Measurements from ENCODE around the gene ARID1A. TPM values are rescaled to one million over a fixed set of nuclear protein-coding genes. Genes with fewer than 3 reads are reported as not detected.

The ARID1A gene
- polyA plus RNA-seq, 4 donors: 85.5 to 102 (median 90.5) TPM

- DNase-seq (ENCODE audit: low read depth in 4 of 4, low spot score in 3 of 4): no peak
These were observed 119.1 kb downstream of the ARID1A start for GRCh38 chr1:26814893-26815292.

GRCh38 chr1:26820784-26821269 lies 125.0 kb downstream of the ARID1A start:
- no peak for DNase-seq (ENCODE audit: low read depth in 4 of 4, low spot score in 3 of 4)

GRCh38 chr1:26822737-26823395 lies 127.1 kb downstream of the ARID1A start:
- no peak for DNase-seq (ENCODE audit: low read depth in 4 of 4, low spot score in 3 of 4)

- no peak for DNase-seq (ENCODE audit: low read depth in 4 of 4, low spot score in 3 of 4)
These were observed 128.9 kb downstream of the ARID1A start for GRCh38 chr1:26824731-26825130.

- peak in 2 of 4 donors; percentile 48 to 52 for DNase-seq (ENCODE audit: low read depth in 4 of 4, low spot score in 3 of 4)
These were observed 130.7 kb downstream of the ARID1A start, which contains the start of gene ZDHHC18 for GRCh38 chr1:26826261-26827105. TSS of gene ZDHHC18 (plus strand) at chr1:26826688. CDS start at chr1:26826805, 117 bp downstream.

- no peak for DNase-seq (ENCODE audit: low read depth in 4 of 4, low spot score in 3 of 4)
These were observed 131.3 kb downstream of the ARID1A start for GRCh38 chr1:26827106-26827604.

GRCh38 chr1:26827663-26828062 lies 131.8 kb downstream of the ARID1A start:
- DNase-seq (ENCODE audit: low read depth in 4 of 4, low spot score in 3 of 4): peak in 1 of 4 donors; percentile 20

- DNase-seq (ENCODE audit: low read depth in 4 of 4, low spot score in 3 of 4): no peak
These were observed 132.7 kb downstream of the ARID1A start for GRCh38 chr1:26828411-26828991.

GRCh38 chr1:26829184-26829911 lies 133.5 kb downstream of the ARID1A start:
- no peak for DNase-seq (ENCODE audit: low read depth in 4 of 4, low spot score in 3 of 4)

GRCh38 chr1:26831059-26831458 lies 135.2 kb downstream of the ARID1A start:
- DNase-seq (ENCODE audit: low read depth in 4 of 4, low spot score in 3 of 4): no peak

Other genes starting within 250 kb of the ARID1A start
- 1,000 to 10,000 TPM; 1,113 to 1,261 (median 1,185) TPM for gene HMGN2, start 223.6 kb upstream of the ARID1A start, polyA plus RNA-seq (ENCODE audit: insufficient read length in 4 of 4)
- gene RPS6KA1, start 166.3 kb upstream of the ARID1A start, polyA plus RNA-seq (ENCODE audit: insufficient read length in 4 of 4): 10 to 100 TPM; 20.2 to 24.2 (median 21.1) TPM
- gene PIGV, start 91.9 kb downstream of the ARID1A start, polyA plus RNA-seq (ENCODE audit: insufficient read length in 4 of 4): 10 to 100 TPM; 18.1 to 19.1 (median 18.5) TPM
- 10 to 100 TPM; 20.7 to 23.2 (median 22.1) TPM for gene ZDHHC18, start 130.7 kb downstream of the ARID1A start, polyA plus RNA-seq (ENCODE audit: insufficient read length in 4 of 4)
- under 1 TPM; 0.58 to 0.91 (median 0.72) TPM for gene SFN, start 167.1 kb downstream of the ARID1A start, polyA plus RNA-seq (ENCODE audit: insufficient read length in 4 of 4)
- gene GPN2, start 194.3 kb downstream of the ARID1A start, polyA plus RNA-seq (ENCODE audit: insufficient read length in 4 of 4): 10 to 100 TPM; 28.1 to 34.1 (median 29.8) TPM
- gene GPATCH3, start 204.5 kb downstream of the ARID1A start, polyA plus RNA-seq (ENCODE audit: insufficient read length in 4 of 4): 10 to 100 TPM; 12.0 to 17.0 (median 14.7) TPM
- 1 to 10 TPM; 1.2 to 1.8 (median 1.6) TPM for gene NR0B2, start 218.0 kb downstream of the ARID1A start, polyA plus RNA-seq (ENCODE audit: insufficient read length in 4 of 4)
- 10 to 100 TPM; 86.4 to 99.3 (median 90.3) TPM for gene NUDC, start 225.7 kb downstream of the ARID1A start, polyA plus RNA-seq (ENCODE audit: insufficient read length in 4 of 4)